GM23338 (cell line): ENCODE data around the gene HGFAC. TPM values are rescaled to one million over a fixed set of nuclear protein-coding genes. Genes with fewer than 3 reads are reported as not detected.

Source experiments
- ATAC-seq: fragments of 200-7000 bp; cut with Tn5 transposase; 3 replicates; pipeline ENCODE4 v1.9.1; 2020
- DNase-seq: peaks from one replicate; pipeline ENCODE4 v3.0.0-alpha.2; 2015; ENCODE audit warnings: low spot score
- H2AFZ ChIP-seq: fragments of 200-600 bp; sonication (generic); 2 replicates; pipeline ENCODE4 v1.8.0; 2016; ENCODE audit warnings: antibody characterized with exemption, mild to moderate bottlenecking, moderate library complexity
- H3F3A ChIP-seq: fragments of 200-600 bp; sonication (generic); replicated peaks from 2 replicates; pipeline ENCODE4 v1.8.0; 2017; ENCODE audit warnings: antibody characterized with exemption, mixed run types, low read depth
- H3K27ac ChIP-seq: fragments of 200-600 bp; sonication (generic); 2 replicates; pipeline ENCODE4 v1.6.1; 2016; ENCODE audit warnings: low read depth
- H3K27me3 ChIP-seq: fragments of 200-600 bp; sonication (generic); 2 replicates; pipeline ENCODE4 v1.8.0; 2016; ENCODE audit warnings: mild to moderate bottlenecking, mixed run types, moderate library complexity; ENCODE audit not compliant: insufficient read depth
- H3K36me3 ChIP-seq: fragments of 200-600 bp; sonication (generic); 2 replicates; pipeline ENCODE4 v1.8.0; 2016; ENCODE audit warnings: mild to moderate bottlenecking; ENCODE audit not compliant: insufficient read depth
- H3K4me1 ChIP-seq: fragments of 200-600 bp; sonication (generic); 2 replicates; pipeline ENCODE4 v1.8.0; 2016; ENCODE audit warnings: mild to moderate bottlenecking, moderate library complexity; ENCODE audit not compliant: insufficient read depth
- H3K4me2 ChIP-seq: fragments of 200-600 bp; sonication (generic); 2 replicates; pipeline ENCODE4 v1.7.1; 2017; ENCODE audit warnings: mixed run types
- H3K4me3 ChIP-seq: fragments of 200-600 bp; sonication (generic); 2 replicates; pipeline ENCODE4 v1.6.1; 2016; ENCODE audit warnings: mixed run types
- H3K79me2 ChIP-seq: fragments of 200-600 bp; sonication (generic); replicated peaks from 2 replicates; pipeline ENCODE4 v1.8.0; 2017; ENCODE audit warnings: mild to moderate bottlenecking; ENCODE audit not compliant: insufficient read depth
- H3K9me2 ChIP-seq: fragments of 200-600 bp; sonication (generic); 2 replicates; pipeline ENCODE4 v1.8.0; 2017; ENCODE audit not compliant: insufficient read depth
- H4K20me1 ChIP-seq: fragments of 200-600 bp; sonication (generic); replicated peaks from 2 replicates; pipeline ENCODE4 v1.8.0; 2017; ENCODE audit warnings: mild to moderate bottlenecking; ENCODE audit not compliant: insufficient read depth
- H3K27ac Mint-ChIP-seq: 2 replicates; pipeline ENCODE4 v1.8.0; 2020; ENCODE audit warnings: inconsistent platforms, mild to moderate bottlenecking, moderate library complexity, mixed read lengths
- H3K27me3 Mint-ChIP-seq: 3 replicates; pipeline ENCODE4 v1.8.0; 2022; ENCODE audit warnings: low read depth, mild to moderate bottlenecking, moderate library complexity, mixed read lengths, inconsistent platforms; ENCODE audit not compliant: insufficient read depth, poor library complexity
- H3K36me3 Mint-ChIP-seq: 3 replicates; pipeline ENCODE4 v1.8.0; 2021; ENCODE audit warnings: low read depth, mild to moderate bottlenecking, inconsistent platforms, moderate library complexity, mixed read lengths
- H3K4me1 Mint-ChIP-seq: 3 replicates; pipeline ENCODE4 v1.8.0; 2020; ENCODE audit warnings: mild to moderate bottlenecking, inconsistent platforms, mixed read lengths
- H3K4me3 Mint-ChIP-seq: 3 replicates; pipeline ENCODE4 v1.8.0; 2021; ENCODE audit warnings: moderate library complexity, mild to moderate bottlenecking, inconsistent platforms, mixed read lengths
- H3K9me3 Mint-ChIP-seq: 3 replicates; pipeline ENCODE4 v1.8.0; 2020; ENCODE audit warnings: moderate library complexity, mild to moderate bottlenecking, inconsistent platforms, mixed read lengths
- ETS1 ChIP-seq: IDR thresholded peaks from 2 replicates; pipeline ENCODE4 v1.6.1; 2016; ENCODE audit warnings: antibody characterized with exemption
- EZH2phosphoT487 ChIP-seq: fragments of 200-600 bp; sonication (generic); IDR thresholded peaks from one replicate; pipeline ENCODE4 v1.8.1; 2018; ENCODE audit warnings: antibody characterized with exemption; ENCODE audit not compliant: unreplicated experiment
- POLR2AphosphoS5 ChIP-seq: IDR thresholded peaks from 2 replicates; pipeline ENCODE4 v1.6.1; 2016; ENCODE audit warnings: antibody characterized with exemption, low read depth
- STAT1 ChIP-seq: IDR thresholded peaks from one replicate; pipeline ENCODE4 v1.6.1; 2016; ENCODE audit warnings: antibody characterized with exemption; ENCODE audit not compliant: unreplicated experiment
- ZNF331 ChIP-seq: fragments of 250-450 bp; sonication (Bioruptor Pico); IDR thresholded peaks from 2 replicates; pipeline ENCODE4 v1.5.0; 2020; ENCODE audit warnings: low read depth, mild to moderate bottlenecking, moderate library complexity
- ZNF462 ChIP-seq: fragments of 250-450 bp; sonication (Bioruptor Pico); IDR thresholded peaks from 2 replicates; pipeline ENCODE4 v1.5.0; 2020; ENCODE audit warnings: mild to moderate bottlenecking, moderate library complexity
- polyA plus RNA-seq: library from polyadenylated mRNA; unstranded; fragments of >200 nt; fragmentation: Nextera tagmentation; extraction: Ambion mirVana; gene quantifications from 2 replicates; pipeline ENCODE4 v1.2.1, GENCODE V29; 2016
- total RNA-seq: library from RNA; depleted of rRNA; stranded (reverse); fragments of >200 nt; shearing (Covaris generic); gene quantifications from 2 replicates; pipeline ENCODE4 v1.2.3, GENCODE V29; 2014

The HGFAC gene
- total and polyA plus RNA-seq, 2 experiments from 2014 or later = 0.94 TPM; not detected in 1

- TF ChIP-seq ZNF462 = no peak
- TF ChIP-seq STAT1 = no peak
- TF ChIP-seq ETS1 = no peak
- no peak for TF ChIP-seq ZNF331 (CRISPR knock-in tag)
Measured at GRCh38 chr4:3497523-3498389, 56.0 kb downstream of the HGFAC start (continued).

- H3K4me1 Mint-ChIP-seq = peaks cover 2% of the 10 kb centered on the region; the same call in 2 of the 3 replicates
- H3K36me3 Mint-ChIP-seq = peaks cover 2% of the 10 kb centered on the region; the same call in 2 of the 3 replicates
- Histone ChIP-seq H2AFZ (no peak overlapping the region), H3K36me3 (no peaks in the 10 kb centered on the region), H3K79me2 (peaks cover 2% of the 10 kb centered on the region; the same call in 1 of the 2 replicates), H3K27me3 (peaks cover 46% of the 10 kb centered on the region), H3K9me2 (no peaks in the 10 kb centered on the region), H3K4me2 (no peak overlapping the region), H4K20me1 (peaks cover 13% of the 10 kb centered on the region), H3K4me1 (no peaks in the 10 kb centered on the region), H3K4me3 (no peak overlapping the region), H3F3A (no peaks in the 10 kb centered on the region), H3K27ac (no peak overlapping the region)
- DNase-seq (no peak), ATAC-seq (no peak)
- H3K9me3 Mint-ChIP-seq = no peaks in the 10 kb centered on the region
- H3K27me3 Mint-ChIP-seq = peaks cover 44% of the 10 kb centered on the region
- no peak overlapping the region for H3K27ac Mint-ChIP-seq
- no peak overlapping the region for H3K4me3 Mint-ChIP-seq
- TF ChIP-seq POLR2AphosphoS5 (no peak), EZH2phosphoT487 (no peak), ZNF331 (CRISPR knock-in tag) (no peak), ZNF462 (no peak), STAT1 (no peak)
Measured at GRCh38 chr4:3498407-3498806, 56.6 kb downstream of the HGFAC start.
